Endothelial cell of umbilical vein (primary cell): Measurements from ENCODE around the gene RAB31. TPM values are rescaled to one million over a fixed set of nuclear protein-coding genes. Genes with fewer than 3 reads are reported as not detected.

Experiments
- BruUV-seq: library from RNA; stranded (reverse); fragments of 400-500 nt; replicated peaks from 2 replicates; lab custom pipeline; 2021; lab: Mats Ljungman, UMichigan
- CTCF ChIA-PET: fragments of 300-600, 350-600 bp; sonication (Branson Sonifier 250); formaldehyde crosslinking; loops from one replicate; lab custom pipeline; 2021; ENCODE audit warnings: antibody characterized with exemption, inconsistent platforms; lab: Charles Lee
- POLR2A ChIA-PET: fragments of 300-600, 350-600 bp; sonication (Branson Sonifier 250); formaldehyde crosslinking; loops from one replicate; lab custom pipeline; 2021; ENCODE audit warnings: antibody characterized with exemption, inconsistent platforms; lab: Charles Lee
- DNase-seq: peaks from one replicate; pipeline ENCODE4 v3.0.0-alpha.2; 2011; ENCODE audit warnings: low read depth, low spot score
- FAIRE-seq: peaks from 2 replicates; lab custom pipeline; 2011; peaks lifted over from hg19 to GRCh38; lab: Jason Lieb, UNC
- H2AFZ ChIP-seq: 2 replicates; pipeline ENCODE4 v1.6.0; 2012; ENCODE audit warnings: low read depth, low read length, control low read depth, inconsistent platforms
- H3K27ac ChIP-seq: 2 replicates; pipeline ENCODE4 v1.5.1; 2011; ENCODE audit warnings: low read depth, mild to moderate bottlenecking, control low read depth, low read length, moderate library complexity; ENCODE audit not compliant: insufficient read depth
- H3K27me3 ChIP-seq, 2 experiments: 2 replicates each; pipeline versions ENCODE4 v1.6.0 to v1.6.1; 2011; ENCODE audit warnings: low read length in 2 of 2, mixed read lengths in 1 of 2; ENCODE audit not compliant: control insufficient read depth in 2 of 2, insufficient read depth in 2 of 2
- H3K36me3 ChIP-seq, 2 experiments: 2 replicates in 1 of 2; 3 replicates in 1 of 2; pipeline ENCODE4 v1.5.1; 2011; ENCODE audit warnings: low read length in 2 of 2, mild to moderate bottlenecking in 1 of 2, moderate library complexity in 1 of 2; ENCODE audit not compliant: control insufficient read depth in 2 of 2, insufficient read depth in 2 of 2; ENCODE audit errors: extremely low read depth in 1 of 2
- H3K4me1 ChIP-seq: 3 replicates; pipeline ENCODE4 v1.5.1; 2011; ENCODE audit warnings: mild to moderate bottlenecking, low read length; ENCODE audit not compliant: control insufficient read depth, insufficient read depth; ENCODE audit errors: extremely low read depth
- H3K4me2 ChIP-seq: 2 replicates; pipeline ENCODE4 v1.6.1; 2011; ENCODE audit warnings: low read length, control low read depth, mixed read lengths; ENCODE audit not compliant: insufficient read depth
- H3K4me3 ChIP-seq, 3 experiments: fragments of 200-600 bp in 1 of 3; sonication (generic), shearing (Covaris generic) in 1 of 3; replicated peaks in 1 of 3; 2 replicates each; pipeline ENCODE4 v1.5.1; 2011 to 2016; ENCODE audit warnings: control low read depth in 3 of 3, low read length in 3 of 3, mild to moderate bottlenecking in 2 of 3, inconsistent platforms in 1 of 3, low read depth in 1 of 3, moderate library complexity in 1 of 3; ENCODE audit not compliant: insufficient read depth in 1 of 3
- H3K79me2 ChIP-seq: 2 replicates; pipeline ENCODE4 v1.6.0; 2012; ENCODE audit warnings: low read length, inconsistent platforms; ENCODE audit not compliant: control insufficient read depth, insufficient read depth
- H3K9ac ChIP-seq: replicated peaks from 2 replicates; pipeline ENCODE3; 2011; ENCODE audit warnings: low read length, control low read depth; ENCODE audit not compliant: insufficient read depth; ENCODE audit errors: extremely low read depth
- H3K9me1 ChIP-seq: replicated peaks from 3 replicates; pipeline ENCODE4 v1.6.0; 2011; ENCODE audit warnings: mild to moderate bottlenecking, low read length; ENCODE audit not compliant: control insufficient read depth, insufficient read depth; ENCODE audit errors: extremely low read depth
- H3K9me3 ChIP-seq: replicated peaks from 2 replicates; pipeline ENCODE4 v1.5.1; 2012; ENCODE audit warnings: low read length, inconsistent platforms; ENCODE audit not compliant: control insufficient read depth, insufficient read depth
- H4K20me1 ChIP-seq: replicated peaks from 2 replicates; pipeline ENCODE3; 2011; ENCODE audit warnings: mild to moderate bottlenecking, low read length; ENCODE audit not compliant: control insufficient read depth, insufficient read depth; ENCODE audit errors: extremely low read depth
- EZH2 ChIP-seq: IDR thresholded peaks from 2 replicates; pipeline ENCODE4 v1.6.1; 2012; ENCODE audit warnings: borderline replicate concordance, low read depth, mild to moderate bottlenecking, moderate library complexity, low read length, inconsistent platforms; ENCODE audit not compliant: severe bottlenecking
- FOS ChIP-seq: IDR thresholded peaks from 2 replicates; pipeline ENCODE4 v1.6.1; 2011; ENCODE audit warnings: mild to moderate bottlenecking, low read length, moderate library complexity, borderline replicate concordance; ENCODE audit not compliant: insufficient read depth
- GATA2 ChIP-seq: IDR thresholded peaks from 2 replicates; pipeline ENCODE4 v1.7.0; 2011; ENCODE audit warnings: low read depth, mild to moderate bottlenecking, moderate library complexity, mixed read lengths, low read length; ENCODE audit not compliant: insufficient read length, insufficient read depth
- JUN ChIP-seq: IDR thresholded peaks from 2 replicates; pipeline ENCODE4 v1.6.1; 2011; ENCODE audit warnings: borderline replicate concordance, low read depth; ENCODE audit not compliant: insufficient read length, insufficient read depth
- POLR2AphosphoS5 ChIP-seq: IDR thresholded peaks from 2 replicates; pipeline ENCODE4 v1.6.1; 2012; ENCODE audit warnings: low read depth, mild to moderate bottlenecking, control low read depth, low read length, moderate library complexity; ENCODE audit not compliant: insufficient read depth
- dilution Hi-C: fragments of 300-500 bp; cut with MboI; formaldehyde crosslinking; loops from one replicate; pipeline ENCODE4 v1.15.0; 2019; ENCODE audit warnings: low sequenced_read_pairs; ENCODE audit not compliant: extremely low pct_ligation_motif_present
- intact Hi-C: fragments of 100-400 bp; cut with micrococcal nuclease; formaldehyde crosslinking; loops from one replicate; pipeline ENCODE4 v1.10.0; 2022
- polyA plus RNA-seq, 4 experiments: library from polyadenylated mRNA; depleted of rRNA in 3 of 4; stranded (reverse) in 3 of 4; unstranded in 1 of 4; fragments of >200 nt; gene quantifications; 2 replicates each; pipeline versions ENCODE4 v1.2.1 to v1.2.3, GENCODE V29; 2011 to 2012; ENCODE audit warnings: missing spikeins in 1 of 4
- total RNA-seq: library from RNA; stranded (reverse); gene quantifications from 2 replicates; pipeline ENCODE4 v1.2.3, GENCODE V29; 2021
- TF ChIP-seq, protein P1 (sequence below), 2 donors: IDR thresholded peaks; 1 replicate in 1 of 2; 2 replicates in 1 of 2; pipeline ENCODE4 v1.5.1; 2011; ENCODE audit warnings: low read length in 2 of 2, mild to moderate bottlenecking in 2 of 2, moderate library complexity in 2 of 2, control low read depth in 1 of 2, inconsistent platforms in 1 of 2, low read depth in 1 of 2; ENCODE audit not compliant: insufficient read depth in 1 of 2; ENCODE audit errors: extremely low read depth in 1 of 2
- TF ChIP-seq, protein P2 (sequence below): IDR thresholded peaks from 2 replicates; pipeline ENCODE4 v1.6.1; 2011; ENCODE audit not compliant: insufficient read depth, insufficient read length

RAB31 gene
- total and polyA plus RNA-seq, 2 donors (not counting 3 experiments of a cell fraction or from before 2014, with no cell fraction given), result 30.5 TPM

DNA sequence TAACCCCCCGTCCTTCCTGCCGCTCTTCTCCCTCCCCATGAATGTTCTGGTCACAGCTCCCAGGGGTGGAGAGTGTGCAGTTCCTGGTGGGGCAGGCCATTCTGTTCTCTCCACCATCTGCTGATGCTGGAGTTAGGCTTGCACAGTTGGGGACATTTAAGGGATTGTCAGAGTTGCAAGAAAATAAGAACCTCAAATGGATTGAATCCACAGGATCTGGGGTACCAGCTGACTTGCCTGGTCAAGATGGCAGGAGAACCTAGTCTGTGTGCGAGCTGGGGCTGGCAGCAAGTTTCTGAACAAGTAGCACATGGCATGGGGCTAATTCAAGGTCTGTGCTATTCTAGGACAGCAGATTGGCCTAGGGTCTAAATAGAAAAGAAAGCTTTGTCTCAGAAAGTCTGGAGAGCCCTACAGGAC is 116.9 kb downstream of the RAB31 start:
- H3K9ac ChIP-seq, result no peak overlapping the region
- no peaks in the 10 kb centered on the region for H3K36me3 ChIP-seq
- ChIA-PET POLR2A (no interaction called here), CTCF (no interaction called here)
- no peak for TF ChIP-seq GATA2
- no peak for TF ChIP-seq JUN
- TF ChIP-seq EZH2, result no peak
- no peak for TF ChIP-seq POLR2AphosphoS5
- TF ChIP-seq, protein P1, sequence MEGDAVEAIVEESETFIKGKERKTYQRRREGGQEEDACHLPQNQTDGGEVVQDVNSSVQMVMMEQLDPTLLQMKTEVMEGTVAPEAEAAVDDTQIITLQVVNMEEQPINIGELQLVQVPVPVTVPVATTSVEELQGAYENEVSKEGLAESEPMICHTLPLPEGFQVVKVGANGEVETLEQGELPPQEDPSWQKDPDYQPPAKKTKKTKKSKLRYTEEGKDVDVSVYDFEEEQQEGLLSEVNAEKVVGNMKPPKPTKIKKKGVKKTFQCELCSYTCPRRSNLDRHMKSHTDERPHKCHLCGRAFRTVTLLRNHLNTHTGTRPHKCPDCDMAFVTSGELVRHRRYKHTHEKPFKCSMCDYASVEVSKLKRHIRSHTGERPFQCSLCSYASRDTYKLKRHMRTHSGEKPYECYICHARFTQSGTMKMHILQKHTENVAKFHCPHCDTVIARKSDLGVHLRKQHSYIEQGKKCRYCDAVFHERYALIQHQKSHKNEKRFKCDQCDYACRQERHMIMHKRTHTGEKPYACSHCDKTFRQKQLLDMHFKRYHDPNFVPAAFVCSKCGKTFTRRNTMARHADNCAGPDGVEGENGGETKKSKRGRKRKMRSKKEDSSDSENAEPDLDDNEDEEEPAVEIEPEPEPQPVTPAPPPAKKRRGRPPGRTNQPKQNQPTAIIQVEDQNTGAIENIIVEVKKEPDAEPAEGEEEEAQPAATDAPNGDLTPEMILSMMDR (IDR thresholded peaks at IDR 0.05; ENCODE audit: extremely low read depth in 1 of 2, insufficient read depth in 1 of 2, low read depth in 1 of 2, low read length in 2 of 2), result no peak
- H3K79me2 ChIP-seq, result peaks cover 3% of the 10 kb centered on the region
- H3K4me2 ChIP-seq, result peak overlapping the region; percentile 48
- no peaks in the 10 kb centered on the region for H3K27me3 ChIP-seq
- dilution Hi-C loops (no loop called here), intact Hi-C loops (loop anchor here (2.0 kb wide), 1 partner anchor 52 kb away; no protein-coding TSS in a partner anchor)
- DNase-seq (no peak), FAIRE-seq (no peak)
- H4K20me1 ChIP-seq, result no peaks in the 10 kb centered on the region
- peak overlapping the region; percentile 19 for H3K27ac ChIP-seq
- H3K4me1 ChIP-seq, result peaks cover 34% of the 10 kb centered on the region
- no peak overlapping the region for H3K4me3 ChIP-seq
- no peak overlapping the region for H2AFZ ChIP-seq
- H3K9me1 ChIP-seq, result no peaks in the 10 kb centered on the region
- BruUV-seq, result no TSS peak
- H3K9me3 ChIP-seq, result no peaks in the 10 kb centered on the region

DNA sequence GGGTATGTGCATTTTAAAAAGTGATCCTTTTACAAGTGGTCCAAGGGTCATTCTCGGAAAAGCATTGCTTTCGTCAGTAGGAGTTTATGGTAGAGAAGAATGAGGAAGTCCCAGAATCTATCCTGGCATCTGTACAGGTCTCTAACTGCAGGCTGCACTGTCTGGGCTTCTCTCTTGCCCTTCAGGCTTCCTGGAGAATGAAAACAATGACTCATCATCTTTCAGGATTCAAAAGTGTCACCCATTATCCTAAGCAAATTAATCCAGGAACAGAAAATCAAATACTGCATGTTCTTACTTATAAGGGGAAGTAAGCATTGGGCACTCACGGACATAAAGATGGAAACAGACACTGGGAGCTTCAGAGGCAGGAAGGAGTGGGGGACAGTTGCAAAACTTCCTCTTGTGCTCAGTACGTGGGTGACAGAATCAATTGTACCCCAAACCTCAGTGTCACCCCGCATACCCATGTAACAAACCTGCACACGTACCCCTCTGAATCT is 117.5 kb downstream of the RAB31 start:
- Histone ChIP-seq H4K20me1 (no peaks in the 10 kb centered on the region), H3K9me1 (no peaks in the 10 kb centered on the region), H3K9me3 (no peaks in the 10 kb centered on the region), H3K4me2 (peak overlapping the region; percentile 48), H3K27ac (peak overlapping the region; percentile 19), H3K4me1 (peaks cover 34% of the 10 kb centered on the region), H3K36me3 (no peaks in the 10 kb centered on the region), H2AFZ (no peak overlapping the region), H3K4me3 (no peak overlapping the region), H3K9ac (no peak overlapping the region), H3K27me3 (no peaks in the 10 kb centered on the region), H3K79me2 (peaks cover 3% of the 10 kb centered on the region)
- ChIA-PET CTCF (no interaction called here), POLR2A (no interaction called here)
- FAIRE-seq (peak; percentile 92), DNase-seq (peak; percentile 80)
- TF ChIP-seq, protein P2, sequence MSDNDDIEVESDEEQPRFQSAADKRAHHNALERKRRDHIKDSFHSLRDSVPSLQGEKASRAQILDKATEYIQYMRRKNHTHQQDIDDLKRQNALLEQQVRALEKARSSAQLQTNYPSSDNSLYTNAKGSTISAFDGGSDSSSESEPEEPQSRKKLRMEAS, result no peak
- peak; percentile 56 for TF ChIP-seq GATA2
- TF ChIP-seq, protein P1 (IDR thresholded peaks at IDR 0.05; ENCODE audit: extremely low read depth in 1 of 2, insufficient read depth in 1 of 2, low read depth in 1 of 2, low read length in 2 of 2), result no peak
- peak; percentile 81 for TF ChIP-seq JUN
- TF ChIP-seq EZH2, result no peak
- peak; percentile 60 for TF ChIP-seq FOS
- TF ChIP-seq POLR2AphosphoS5, result peak; percentile 44
- dilution Hi-C loops (no loop called here), intact Hi-C loops (loop anchor here (2.0 kb wide), 1 partner anchor 51 kb away; no protein-coding TSS in a partner anchor)
- BruUV-seq, result no TSS peak
